Keratinocyte (primary cell): ENCODE data around the gene ZNF362.

Source experiments
- CTCF ChIP-seq, 3 experiments: IDR thresholded peaks in 1 of 3; conservative IDR thresholded peaks in 1 of 3; optimal IDR thresholded peaks in 1 of 3; 2 replicates in 2 of 3; 3 replicates in 1 of 3; pipeline versions ENCODE3 to v1.5.1; 2011; ENCODE audit warnings: low read length in 3 of 3, mild to moderate bottlenecking in 3 of 3, moderate library complexity in 2 of 3, control low read depth in 1 of 3, inconsistent platforms in 1 of 3; ENCODE audit not compliant: insufficient read depth in 2 of 3; ENCODE audit errors: extremely low read depth in 1 of 3
- EZH2 ChIP-seq: IDR thresholded peaks from one replicate; pipeline ENCODE4 v1.6.1; 2012; ENCODE audit warnings: inconsistent platforms, mild to moderate bottlenecking, low read length, moderate library complexity

GRCh38 chr1:33322870-33323585 is 66.7 kb downstream of the ZNF362 start:
- TF ChIP-seq CTCF (optimal IDR thresholded peaks at IDR 0.05 in 1 of 3, IDR thresholded peaks at IDR 0.05 in 1 of 3, conservative IDR thresholded peaks at IDR 0.05 in 1 of 3; ENCODE audit: extremely low read depth in 1 of 3, insufficient read depth in 2 of 3, low read length in 3 of 3) = no peak
- TF ChIP-seq EZH2 = no peak
